HCT116 (cell line): ENCODE data around the gene RNASEH2A. TPM values are rescaled to one million over a fixed set of nuclear protein-coding genes. Genes with fewer than 3 reads are reported as not detected.

Source experiments
- ATAC-seq: fragments of 200-7000 bp; cut with Tn5 transposase; 2 replicates; pipeline ENCODE4 v1.9.1; 2020; ENCODE audit warnings: mild to moderate bottlenecking, moderate library complexity
- BruUV-seq: library from RNA; stranded (reverse); fragments of 400-500 nt; replicated peaks from 2 replicates; lab custom pipeline; 2021; lab: Mats Ljungman, UMichigan
- CTCF ChIA-PET: fragments of 300-600 bp; sonication (Branson Sonifier 250); formaldehyde crosslinking; loops from one replicate; lab custom pipeline; 2021; ENCODE audit warnings: antibody characterized with exemption; lab: Charles Lee
- POLR2A ChIA-PET: fragments of 300-600, 350-600 bp; sonication (Branson Sonifier 250); formaldehyde crosslinking; loops from one replicate; lab custom pipeline; 2021; ENCODE audit warnings: antibody characterized with exemption; lab: Charles Lee
- RAD21 ChIA-PET, 2 experiments: fragments of 300-600 bp; sonication (Branson Sonifier 250); formaldehyde crosslinking; loops; one replicate each; lab custom pipeline; 2023; ENCODE audit warnings: low total read pairs in 2 of 2; ENCODE audit not compliant: uncharacterized antibody in 2 of 2, unreplicated experiment in 2 of 2, low non-redundant PET in 1 of 2; lab: Charles Lee
- DNase-seq: peaks from one replicate; pipeline ENCODE4 v3.0.0-alpha.2; 2010; ENCODE audit warnings: low read depth, low spot score
- H2AFZ ChIP-seq: fragments of 200-600 bp; shearing (Covaris generic), sonication (generic); 2 replicates; pipeline ENCODE4 v1.6.1; 2017; ENCODE audit warnings: low read depth, mixed run types, mixed read lengths, antibody characterized with exemption, low read length; ENCODE audit not compliant: poor library complexity, severe bottlenecking
- H3K27ac ChIP-seq: 2 replicates; pipeline ENCODE4 v1.5.1; 2012; ENCODE audit warnings: low read depth, low read length
- H3K27me3 ChIP-seq: fragments of 200-600 bp; sonication (generic); 2 replicates; pipeline ENCODE4 v1.6.1; 2016; ENCODE audit warnings: mixed run types, low read length, mixed read lengths; ENCODE audit not compliant: insufficient read depth
- H3K36me3 ChIP-seq, 2 experiments: fragments of 200-500 bp in 1 of 2; fragments of 200-600 bp in 1 of 2; sonication (Bioruptor generic) in 1 of 2; sonication (generic) in 1 of 2; 2 replicates each; pipeline versions ENCODE4 v1.5.1 to v1.6.1; 2014 to 2016; ENCODE audit warnings: low read length in 2 of 2, inconsistent platforms in 1 of 2, mixed read lengths in 1 of 2, mixed run types in 1 of 2; ENCODE audit not compliant: insufficient read depth in 2 of 2, control insufficient read depth in 1 of 2
- H3K4me1 ChIP-seq, 2 experiments: fragments of 200-600 bp in 1 of 2; sonication (generic) in 1 of 2; 2 replicates each; pipeline versions ENCODE4 v1.5.1 to v1.6.1; 2012 to 2017; ENCODE audit warnings: low read length in 2 of 2, inconsistent platforms in 1 of 2, mild to moderate bottlenecking in 1 of 2, mixed read lengths in 1 of 2, mixed run types in 1 of 2, moderate library complexity in 1 of 2; ENCODE audit not compliant: insufficient read depth in 2 of 2, control insufficient read depth in 1 of 2
- H3K4me2 ChIP-seq: fragments of 200-600 bp; sonication (generic); 2 replicates; pipeline ENCODE4 v1.6.1; 2017; ENCODE audit warnings: mixed run types, low read length, mixed read lengths
- H3K4me3 ChIP-seq, 2 experiments: fragments of 200-600 bp in 1 of 2; sonication (generic) in 1 of 2; replicated peaks in 1 of 2; 2 replicates each; pipeline ENCODE4 v1.5.1; 2011 to 2016; ENCODE audit warnings: low read length in 2 of 2, control low read depth in 1 of 2, low read depth in 1 of 2, mild to moderate bottlenecking in 1 of 2, mixed read lengths in 1 of 2, mixed run types in 1 of 2
- H3K79me2 ChIP-seq: fragments of 200-600 bp; sonication (generic); 2 replicates; pipeline ENCODE4 v1.6.1; 2017; ENCODE audit warnings: mild to moderate bottlenecking, mixed run types, low read length, moderate library complexity, mixed read lengths; ENCODE audit not compliant: insufficient read depth
- H3K9ac ChIP-seq: fragments of 200-600 bp; sonication (generic); 2 replicates; pipeline ENCODE4 v1.6.1; 2016; ENCODE audit warnings: low read length, mixed read lengths
- H3K9me2 ChIP-seq: fragments of 200-600 bp; sonication (generic), shearing (Covaris generic); 2 replicates; pipeline ENCODE4 v1.6.1; 2017; ENCODE audit warnings: mixed run types, mild to moderate bottlenecking, moderate library complexity; ENCODE audit not compliant: insufficient read depth
- H3K9me3 ChIP-seq, 2 experiments: fragments of 200-500 bp in 1 of 2; fragments of 200-600 bp in 1 of 2; sonication (Bioruptor generic) in 1 of 2; sonication (generic) in 1 of 2; 2 replicates each; pipeline ENCODE4 v1.6.1; 2014 to 2017; ENCODE audit warnings: low read length in 2 of 2, mixed read lengths in 2 of 2, inconsistent platforms in 1 of 2, low read depth in 1 of 2, mild to moderate bottlenecking in 1 of 2, mixed run types in 1 of 2, moderate library complexity in 1 of 2; ENCODE audit not compliant: control insufficient read depth in 1 of 2, insufficient read depth in 1 of 2
- H4K20me1 ChIP-seq: fragments of 200-600 bp; sonication (generic), shearing (Covaris generic); 2 replicates; pipeline ENCODE4 v1.6.1; 2017; ENCODE audit warnings: mixed run types, mild to moderate bottlenecking, moderate library complexity; ENCODE audit not compliant: insufficient read depth
- CEBPB ChIP-seq: IDR thresholded peaks from 2 replicates; pipeline ENCODE4 v1.6.1; 2012; ENCODE audit warnings: low read depth
- JUND ChIP-seq: IDR thresholded peaks from 2 replicates; pipeline ENCODE4 v1.6.1; 2012
- POLR2AphosphoS5 ChIP-seq: IDR thresholded peaks from 2 replicates; pipeline ENCODE4 v1.6.1; 2011; ENCODE audit warnings: mild to moderate bottlenecking, low read depth, low read length, moderate library complexity
- RAD21 ChIP-seq: IDR thresholded peaks from 2 replicates; pipeline ENCODE4 v1.6.1; 2012; ENCODE audit warnings: low read depth, mild to moderate bottlenecking
- TCF7L2 ChIP-seq: IDR thresholded peaks from 2 replicates; pipeline ENCODE4 v1.7.0; 2011; ENCODE audit warnings: borderline replicate concordance, inconsistent platforms; ENCODE audit not compliant: insufficient read depth, insufficient read length; ENCODE audit errors: extremely low read depth
- YY1 ChIP-seq: IDR thresholded peaks from 2 replicates; pipeline ENCODE4 v1.6.1; 2011; ENCODE audit warnings: low read length, low read depth, moderate library complexity, mild to moderate bottlenecking; ENCODE audit not compliant: insufficient replicate concordance; ENCODE audit errors: extremely low read depth
- ZFX ChIP-seq: fragments of 450-650 bp; IDR thresholded peaks from 2 replicates; pipeline ENCODE4 v1.6.1; 2017
- intact Hi-C: fragments of 100-400 bp; cut with micrococcal nuclease; formaldehyde crosslinking; loops from 2 replicates; pipeline ENCODE4 v1.10.0; 2022
- total RNA-seq: library from RNA; stranded (reverse); gene quantifications from one replicate; pipeline ENCODE4 v1.2.1, GENCODE V29; 2021; ENCODE audit not compliant: unreplicated experiment
- TF ChIP-seq, protein P1 (sequence below): IDR thresholded peaks from 2 replicates; pipeline ENCODE4 v1.6.1; 2011; ENCODE audit warnings: mild to moderate bottlenecking, low read length, moderate library complexity; ENCODE audit not compliant: insufficient replicate concordance; ENCODE audit errors: extremely low read depth

RNASEH2A gene
- total RNA-seq, 1 experiment from 2014 or later: 54.5 TPM

DNA sequence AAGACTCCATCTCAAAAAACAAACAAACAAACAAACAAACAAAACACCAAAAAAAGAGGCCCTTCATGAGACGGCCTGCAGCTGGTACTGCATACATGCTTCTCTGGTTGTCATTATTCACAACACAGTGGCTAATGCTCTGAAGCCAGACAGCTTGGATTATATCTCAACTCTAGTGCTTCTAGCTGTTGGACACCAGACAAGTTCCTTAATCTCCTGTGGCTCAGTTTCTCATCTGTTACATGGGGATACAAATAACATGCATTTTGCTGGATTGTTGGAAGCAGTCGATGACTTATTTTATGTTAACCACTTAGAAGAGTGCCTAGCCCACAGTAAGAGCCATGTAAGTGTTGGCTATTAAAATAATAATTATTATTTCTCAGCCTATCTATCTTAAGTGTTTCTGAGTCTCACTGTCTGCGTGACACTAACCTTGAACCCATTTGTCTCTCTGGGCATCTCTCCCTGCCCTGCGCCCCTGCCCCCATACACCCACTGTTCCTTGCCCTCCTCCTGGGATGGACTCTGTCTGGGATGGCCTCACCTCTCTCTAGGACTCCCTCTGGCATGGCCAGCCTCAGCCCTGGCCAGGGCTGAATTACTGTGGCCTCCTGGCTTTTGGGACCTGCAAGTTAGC, 18.2 kb upstream of the RNASEH2A start:
- no peaks in the 10 kb centered on the region for H4K20me1 ChIP-seq
- no peaks in the 10 kb centered on the region for H3K27me3 ChIP-seq
- TF ChIP-seq JUND (no peak), CEBPB (no peak), YY1 (no peak)
- TF ChIP-seq, all 23 proteins: peak for 0
- Histone ChIP-seq H2AFZ (no peak overlapping the region), H3K9me2 (no peaks in the 10 kb centered on the region), H3K79me2 (peaks cover 18% of the 10 kb centered on the region), H3K4me3 (peak overlapping the region in 1 of 2 experiments; percentile 84; a peak in 2 of 4 replicates), H3K4me1 (peaks cover 68 to 93% of the 10 kb centered on the region in 2 experiments), H3K27ac (peak overlapping the region; percentile 96), H3K4me2 (peak overlapping the region; percentile 99), H3K9ac (peak overlapping the region; percentile 93), H3K9me3 (no peaks in the 10 kb centered on the region), H3K36me3 (no peaks in the 10 kb centered on the region)
- ChIA-PET POLR2A (interaction anchor here (1.2 to 1.5 kb wide), 2 partner anchors 13 to 863 kb away, joined by 3 read pairs; partner anchors contain the start of gene ZNF700), CTCF (interaction anchor here (1.8 to 7.4 kb wide), 2 partner anchors 12 to 22 kb away, joined by 9 to 88 read pairs; partner anchors contain the start of gene HOOK2), RAD21 (interaction anchor here in 1 of 2 experiments (1.2 kb wide), 1 partner anchor 9 kb away, joined by 4 read pairs; no protein-coding TSS in a partner anchor)
- BruUV-seq: no TSS peak
- DNase-seq (no peak), ATAC-seq (no peak)
- intact Hi-C loops: no loop called here

DNA sequence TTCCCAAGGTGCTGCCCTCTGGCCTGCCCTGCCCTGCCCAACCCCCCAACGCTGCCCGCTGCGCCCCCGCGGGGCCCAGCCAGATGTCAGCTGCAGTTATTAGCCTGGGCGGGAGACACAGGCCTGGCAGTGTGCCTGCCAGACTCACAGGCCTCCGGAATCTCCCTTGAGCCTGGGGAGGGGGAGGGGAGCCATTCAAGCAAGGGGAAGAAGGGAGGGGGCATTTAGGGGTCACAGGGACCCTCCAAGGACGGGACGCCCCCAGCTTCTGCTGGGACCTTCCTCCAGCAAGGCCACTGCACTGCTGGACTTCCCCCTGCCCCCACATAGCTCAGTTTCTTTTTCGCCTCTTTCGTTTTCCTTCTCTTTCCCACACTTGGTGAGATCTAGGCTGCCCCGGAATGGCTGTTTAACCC, 17.7 kb upstream of the RNASEH2A start:
- H3K9me2 ChIP-seq: no peaks in the 10 kb centered on the region
- peaks cover 19% of the 10 kb centered on the region for H3K79me2 ChIP-seq
- peak overlapping the region; percentile 99 for H3K4me2 ChIP-seq
- peak overlapping the region; percentile 96 for H3K27ac ChIP-seq
- no peak overlapping the region for H2AFZ ChIP-seq
- ChIA-PET CTCF (interaction anchor here (1.8 to 7.4 kb wide), 2 partner anchors 12 to 23 kb away, joined by 9 to 88 read pairs; partner anchors contain the start of gene HOOK2), RAD21 (interaction anchor here in 1 of 2 experiments (1.2 kb wide), 1 partner anchor 10 kb away, joined by 4 read pairs; no protein-coding TSS in a partner anchor)
- ATAC-seq: no peak
- H3K9ac ChIP-seq: peak overlapping the region; percentile 93
- H3K4me3 ChIP-seq: peak overlapping the region; percentile 77 to 84
- no peaks in the 10 kb centered on the region for H3K9me3 ChIP-seq
- TF ChIP-seq POLR2AphosphoS5 (peak; percentile 48), RAD21 (no peak), TCF7L2 (peak; percentile 61), YY1 (peak; percentile 38), CEBPB (no peak), ZFX (0 out of 2 replicates have a peak, but pooled peaks have one; percentile 14)
- TF ChIP-seq, protein P1, sequence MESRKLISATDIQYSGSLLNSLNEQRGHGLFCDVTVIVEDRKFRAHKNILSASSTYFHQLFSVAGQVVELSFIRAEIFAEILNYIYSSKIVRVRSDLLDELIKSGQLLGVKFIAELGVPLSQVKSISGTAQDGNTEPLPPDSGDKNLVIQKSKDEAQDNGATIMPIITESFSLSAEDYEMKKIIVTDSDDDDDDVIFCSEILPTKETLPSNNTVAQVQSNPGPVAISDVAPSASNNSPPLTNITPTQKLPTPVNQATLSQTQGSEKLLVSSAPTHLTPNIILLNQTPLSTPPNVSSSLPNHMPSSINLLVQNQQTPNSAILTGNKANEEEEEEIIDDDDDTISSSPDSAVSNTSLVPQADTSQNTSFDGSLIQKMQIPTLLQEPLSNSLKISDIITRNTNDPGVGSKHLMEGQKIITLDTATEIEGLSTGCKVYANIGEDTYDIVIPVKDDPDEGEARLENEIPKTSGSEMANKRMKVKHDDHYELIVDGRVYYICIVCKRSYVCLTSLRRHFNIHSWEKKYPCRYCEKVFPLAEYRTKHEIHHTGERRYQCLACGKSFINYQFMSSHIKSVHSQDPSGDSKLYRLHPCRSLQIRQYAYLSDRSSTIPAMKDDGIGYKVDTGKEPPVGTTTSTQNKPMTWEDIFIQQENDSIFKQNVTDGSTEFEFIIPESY: peak; percentile 47
- TF ChIP-seq, all 23 proteins: peak for 5
- peaks cover 64 to 92% of the 10 kb centered on the region in 2 experiments for H3K4me1 ChIP-seq
- TSS peak; percentile 57 for BruUV-seq
- H3K36me3 ChIP-seq: no peaks in the 10 kb centered on the region
- DNase-seq: no peak
- H4K20me1 ChIP-seq: no peaks in the 10 kb centered on the region
- H3K27me3 ChIP-seq: no peaks in the 10 kb centered on the region
- intact Hi-C loops: no loop called here
- POLR2A ChIA-PET: interaction anchor here (1.5 kb wide), 1 partner anchor 864 kb away, joined by 3 read pairs; the partner anchor contains the start of gene ZNF700
